HG03139 (cell line): ENCODE results near the gene PRPF40B.

Source experiments
- ATAC-seq: cut with Tn5 transposase; IDR thresholded peaks from one replicate; pipeline ENCODE4 v1.9.1; 2021; ENCODE audit not compliant: unreplicated experiment

PRPF40B gene

GRCh38 chr12:49680075-49680474 lies 56.7 kb downstream of the PRPF40B start:
- no peak for ATAC-seq

- ATAC-seq, result no peak
Observed at GRCh38 chr12:49683599-49684309, 60.4 kb downstream of the PRPF40B start.

- ATAC-seq, result no peak
Observed at GRCh38 chr12:49684310-49684854, 61.0 kb downstream of the PRPF40B start.

- no peak for ATAC-seq
Observed at GRCh38 chr12:49687941-49688340, 64.6 kb downstream of the PRPF40B start.

- no peak for ATAC-seq
Observed at GRCh38 chr12:49689237-49689636, 65.9 kb downstream of the PRPF40B start.

- ATAC-seq, result no peak
Observed at GRCh38 chr12:49689785-49690184, 66.4 kb downstream of the PRPF40B start.

GRCh38 chr12:49692851-49693250 lies 69.5 kb downstream of the PRPF40B start:
- ATAC-seq, result no peak

- ATAC-seq, result no peak
Observed at GRCh38 chr12:49693931-49694444, 70.6 kb downstream of the PRPF40B start.
